HG02943 (cell line): ENCODE measurements around the gene ARL8A.
"Not testable (repeated sequence)": the region's sequence is repeated elsewhere in the genome, so short reads cannot be mapped to it uniquely, and the experiment has no call there.

Source experiments
- ATAC-seq: cut with Tn5 transposase; IDR thresholded peaks from one replicate; pipeline ENCODE4 v1.9.1; 2021; ENCODE audit warnings: mild to moderate bottlenecking, low read depth, moderate library complexity; ENCODE audit not compliant: unreplicated experiment

ARL8A gene

GRCh38 chr1:202176949-202177927, 32.7 kb upstream of the ARL8A start:
- ATAC-seq, result no peak

- no peak for ATAC-seq
These were observed 29.5 kb upstream of the ARL8A start for GRCh38 chr1:202173993-202174392.

GRCh38 chr1:202172015-202172355, 27.4 kb upstream of the ARL8A start:
- no peak for ATAC-seq

GRCh38 chr1:202171292-202172014, 26.9 kb upstream of the ARL8A start:
- no peak for ATAC-seq

- no peak for ATAC-seq
These were observed 26.2 kb upstream of the ARL8A start for GRCh38 chr1:202170726-202171125.

- no peak for ATAC-seq
These were observed 24.3 kb upstream of the ARL8A start for GRCh38 chr1:202168861-202169260.

GRCh38 chr1:202167708-202168415, 23.3 kb upstream of the ARL8A start:
- ATAC-seq, result no peak

- ATAC-seq, result not testable (repeated sequence)
These were observed 22.5 kb upstream of the ARL8A start for GRCh38 chr1:202167054-202167453.

GRCh38 chr1:202165942-202166843, 21.7 kb upstream of the ARL8A start:
- ATAC-seq, result no peak

GRCh38 chr1:202165267-202165941, 20.9 kb upstream of the ARL8A start:
- ATAC-seq, result no peak

GRCh38 chr1:202164271-202165037, 19.9 kb upstream of the ARL8A start:
- no peak for ATAC-seq

- ATAC-seq, result no peak
These were observed 19.0 kb upstream of the ARL8A start for GRCh38 chr1:202163281-202164270.

GRCh38 chr1:202162418-202163280, 18.1 kb upstream of the ARL8A start:
- no peak for ATAC-seq

- no peak for ATAC-seq
These were observed 17.5 kb upstream of the ARL8A start for GRCh38 chr1:202162047-202162417.

GRCh38 chr1:202161151-202162046, 16.9 kb upstream of the ARL8A start:
- no peak for ATAC-seq
